HTERT RPE-1 (cell line): ENCODE measurements around the gene ZNF613.
"Not testable (repeated sequence)": the region's sequence is repeated elsewhere in the genome, so short reads cannot be mapped to it uniquely, and the experiment has no call there.

Experiments used
- in situ Hi-C: fragments of 300-500 bp; cut with MboI; formaldehyde crosslinking; loops from 4 replicates; pipeline ENCODE4 v1.14.3; 2020; ENCODE audit warnings: low sequenced_read_pairs

The ZNF613 gene

GRCh38 chr19:51938936-51939335, 11.7 kb downstream of the ZNF613 start:
- in situ Hi-C loops: no loop called here

DNA sequence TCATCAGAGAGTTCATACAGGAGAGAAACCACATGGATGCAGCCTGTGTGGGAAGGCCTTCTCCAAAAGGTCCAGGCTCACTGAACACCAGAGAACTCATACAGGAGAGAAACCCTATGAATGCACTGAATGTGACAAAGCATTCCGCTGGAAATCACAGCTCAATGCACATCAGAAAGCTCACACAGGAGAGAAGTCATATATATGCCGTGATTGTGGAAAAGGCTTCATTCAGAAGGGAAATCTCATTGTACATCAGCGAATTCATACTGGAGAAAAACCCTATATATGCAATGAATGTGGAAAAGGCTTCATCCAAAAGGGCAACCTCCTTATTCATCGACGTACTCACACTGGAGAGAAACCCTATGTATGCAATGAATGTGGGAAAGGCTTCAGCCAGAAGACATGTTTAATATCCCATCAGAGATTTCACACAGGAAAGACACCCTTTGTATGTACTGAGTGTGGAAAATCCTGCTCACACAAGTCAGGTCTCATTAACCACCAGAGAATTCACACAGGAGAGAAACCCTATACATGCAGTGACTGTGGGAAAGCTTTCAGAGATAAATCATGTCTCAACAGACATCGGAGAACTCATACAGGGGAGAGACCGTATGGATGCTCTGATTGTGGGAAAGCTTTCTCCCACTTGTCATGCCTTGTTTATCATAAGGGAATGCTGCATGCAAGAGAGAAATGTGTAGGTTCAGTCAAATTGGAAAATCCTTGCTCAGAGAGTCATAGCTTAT, 17.7 kb downstream of the ZNF613 start:
- in situ Hi-C loops: no loop called here

GRCh38 chr19:51946602-51947001, 19.3 kb downstream of the ZNF613 start:
- in situ Hi-C loops: no loop called here

- in situ Hi-C loops: no loop called here
Observed at GRCh38 chr19:51948975-51949374, 21.7 kb downstream of the ZNF613 start.

DNA sequence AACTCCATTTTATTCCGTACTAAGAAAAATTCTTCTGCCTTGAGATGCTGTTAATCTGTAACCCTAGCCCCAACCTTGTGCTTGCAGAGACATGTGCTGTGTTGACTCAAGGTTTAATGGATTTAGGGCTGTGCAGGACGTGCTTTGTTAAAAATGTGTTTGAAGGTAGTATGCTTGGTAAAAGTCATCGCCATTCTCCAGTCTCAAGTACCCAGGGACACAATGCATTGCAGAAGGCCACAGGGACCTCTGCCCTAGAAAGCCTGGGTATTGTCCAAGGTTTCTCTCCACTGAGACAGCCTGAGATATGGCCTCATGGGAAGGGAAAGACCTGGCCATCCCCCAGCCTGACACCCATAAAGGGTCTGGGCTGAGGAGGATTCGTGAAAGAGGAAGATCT, 30.6 kb downstream of the ZNF613 start:
- in situ Hi-C loops: not testable (repeated sequence)

GRCh38 chr19:51959791-51960190, 32.5 kb downstream of the ZNF613 start:
- in situ Hi-C loops: no loop called here

DNA sequence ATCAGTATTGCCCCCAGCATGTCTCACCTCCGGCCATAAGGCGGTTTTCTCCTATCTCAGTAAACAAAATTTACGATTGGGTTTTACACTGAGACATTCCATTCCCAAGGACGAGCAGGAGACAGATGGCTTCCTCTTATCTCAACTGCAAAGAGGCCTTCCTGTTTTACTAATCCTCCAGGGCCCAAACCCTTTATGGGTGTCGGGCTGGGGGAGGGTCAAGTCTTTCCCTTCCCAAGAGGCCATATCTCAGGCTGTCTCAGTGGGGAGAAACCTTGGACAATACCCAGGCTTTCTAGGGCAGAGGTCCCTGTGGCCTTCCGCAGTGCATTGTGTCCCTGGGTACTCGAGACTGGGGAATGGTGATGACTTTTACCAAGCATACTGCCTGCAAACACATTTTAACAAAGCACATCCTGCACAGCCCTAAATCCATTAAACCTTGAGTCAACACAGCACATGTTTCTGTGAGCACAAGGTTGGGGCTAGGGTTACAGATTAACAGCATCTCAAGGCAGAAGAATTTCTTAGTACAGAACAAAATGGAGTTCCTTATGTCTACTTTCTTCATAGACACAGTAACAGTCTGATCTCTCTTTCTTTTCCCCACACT, 33.5 kb downstream of the ZNF613 start:
- in situ Hi-C loops: not testable (repeated sequence)

DNA sequence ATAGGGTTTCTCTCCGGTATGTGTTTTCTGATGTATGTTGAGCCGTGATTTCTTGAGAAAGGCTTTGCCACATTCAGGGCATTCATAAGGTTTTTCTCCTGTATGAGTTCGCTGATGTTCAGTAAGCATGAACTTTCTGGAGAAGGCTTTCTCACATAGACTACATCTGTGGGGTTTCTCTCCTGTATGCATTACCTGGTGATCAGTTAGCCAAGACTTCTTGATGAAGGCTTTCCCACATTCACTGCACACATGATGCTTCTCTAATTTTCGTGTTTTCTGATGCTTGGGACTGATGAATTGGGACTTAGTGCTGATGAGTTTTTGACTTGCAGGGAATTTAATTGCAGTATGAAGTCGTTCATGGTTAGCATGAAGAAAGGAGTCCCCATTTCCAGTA, 38.3 kb downstream of the ZNF613 start:
- in situ Hi-C loops: no loop called here

DNA sequence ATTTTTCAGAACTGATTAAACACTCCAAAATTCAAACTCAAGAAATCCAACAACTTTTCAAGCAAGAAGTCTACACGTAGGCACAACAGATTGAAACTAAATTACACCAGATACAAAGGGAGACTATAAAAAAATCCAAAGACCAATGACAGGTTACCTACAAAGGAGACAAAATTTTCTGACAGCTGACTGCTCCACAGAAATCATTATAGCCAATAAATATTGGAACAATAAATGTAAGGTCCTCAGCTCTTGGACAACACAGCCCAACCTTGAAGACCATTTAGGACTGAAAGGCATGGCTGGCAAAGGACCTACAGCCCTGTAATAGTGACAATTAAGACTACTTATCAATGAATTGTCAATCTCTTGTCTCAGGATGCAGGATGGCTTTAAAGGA, 43.4 kb downstream of the ZNF613 start:
- in situ Hi-C loops: no loop called here

DNA sequence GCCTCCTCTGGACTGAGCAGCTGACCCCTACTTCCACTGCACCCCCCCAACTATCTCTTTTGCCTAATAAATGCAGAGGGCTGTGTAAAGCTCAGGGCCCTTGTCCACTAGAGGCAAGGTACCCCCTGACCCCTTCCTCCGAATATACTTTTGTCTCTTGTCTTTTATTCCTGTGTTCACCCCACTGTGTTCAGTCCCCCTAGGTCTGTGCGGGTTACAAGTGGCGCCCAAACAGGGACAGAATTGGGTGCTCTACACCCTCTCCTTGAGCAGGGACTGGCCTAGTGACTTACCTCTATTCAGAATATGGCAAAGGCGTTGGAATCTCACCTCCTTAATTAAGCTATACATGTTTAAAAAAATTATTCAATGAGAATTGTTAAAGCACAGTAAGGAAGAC, 44.4 kb downstream of the ZNF613 start:
- in situ Hi-C loops: no loop called here

DNA sequence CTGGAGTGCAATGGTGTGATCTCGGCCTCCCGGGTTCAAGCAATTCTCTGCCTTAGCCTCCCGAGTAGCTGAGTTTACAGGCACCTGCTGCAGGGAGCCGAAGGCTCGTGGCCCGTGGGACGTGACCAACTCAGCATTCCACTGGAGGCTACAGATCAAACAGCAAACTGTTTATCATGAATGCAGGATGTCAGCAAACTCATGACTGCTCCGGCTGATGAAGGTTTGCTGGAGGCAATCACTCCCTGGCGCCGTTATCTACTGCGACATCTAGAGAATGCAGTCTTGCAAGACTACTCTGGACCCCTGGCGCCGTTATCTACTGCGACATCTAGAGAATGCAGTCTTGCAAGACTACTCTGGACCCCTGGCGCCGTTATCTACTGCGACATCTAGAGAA, 48.5 kb downstream of the ZNF613 start:
- in situ Hi-C loops: not testable (repeated sequence)

DNA sequence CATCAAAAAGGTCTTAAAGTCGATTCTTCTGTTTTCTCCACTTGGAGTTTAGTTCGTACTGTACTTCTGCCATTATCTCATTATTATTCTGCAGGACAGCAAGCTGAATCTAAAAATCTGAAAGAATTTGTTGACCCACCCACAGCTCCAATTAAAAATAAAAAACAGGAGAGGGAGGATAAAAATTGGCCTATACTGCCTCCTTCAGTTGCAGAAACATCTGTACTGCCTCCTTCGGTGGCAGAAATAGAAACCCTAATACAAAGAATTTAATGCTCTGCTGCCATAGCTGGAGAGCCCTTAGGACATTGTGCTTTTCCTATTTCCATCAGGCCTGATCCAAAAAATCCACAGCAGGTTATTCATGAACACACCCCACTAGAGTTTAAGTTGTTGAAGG, 49.6 kb downstream of the ZNF613 start:
- in situ Hi-C loops: no loop called here

DNA sequence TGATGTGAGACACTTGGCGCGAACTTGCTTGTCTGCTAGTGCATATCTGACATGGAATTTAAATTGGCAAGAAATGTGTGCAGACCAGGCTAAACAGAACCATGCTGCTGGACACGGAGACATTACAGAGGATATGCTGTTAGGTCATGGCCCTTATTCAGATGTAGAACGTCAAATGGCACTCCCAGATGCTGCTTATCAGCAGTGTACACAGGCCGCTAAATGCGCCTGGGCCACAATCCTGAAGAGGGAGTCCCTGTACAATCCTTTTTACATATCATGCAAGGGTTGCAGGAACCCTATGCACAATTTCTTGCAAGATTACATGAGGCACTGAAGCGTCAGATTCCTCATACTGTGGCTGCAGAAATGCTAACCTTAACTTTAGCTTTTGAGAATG, 50.1 kb downstream of the ZNF613 start:
- in situ Hi-C loops: no loop called here

- in situ Hi-C loops: no loop called here
Observed at GRCh38 chr19:51978882-51979281, 51.6 kb downstream of the ZNF613 start.

- in situ Hi-C loops: no loop called here
Observed at GRCh38 chr19:51980116-51980736, 53.0 kb downstream of the ZNF613 start.

DNA sequence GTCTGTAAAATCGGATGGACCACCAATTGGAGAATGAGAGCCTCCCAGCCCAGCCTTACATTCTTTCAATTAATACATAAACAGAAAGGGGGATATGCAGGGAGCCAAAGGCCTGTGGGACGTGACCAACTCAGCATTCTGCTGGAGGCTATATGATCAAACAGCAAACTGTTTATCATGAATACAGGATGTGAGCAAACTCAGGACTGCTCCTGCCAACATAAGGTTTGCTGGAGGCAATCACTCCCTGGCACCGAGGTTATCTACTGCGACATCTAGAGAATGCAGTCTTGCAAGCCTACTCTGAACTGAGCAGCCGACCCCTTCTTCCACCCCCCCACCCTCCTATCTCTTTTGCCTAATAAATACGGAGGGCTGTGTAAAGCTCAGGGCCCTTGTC, 53.7 kb downstream of the ZNF613 start:
- in situ Hi-C loops: not testable (repeated sequence)

DNA sequence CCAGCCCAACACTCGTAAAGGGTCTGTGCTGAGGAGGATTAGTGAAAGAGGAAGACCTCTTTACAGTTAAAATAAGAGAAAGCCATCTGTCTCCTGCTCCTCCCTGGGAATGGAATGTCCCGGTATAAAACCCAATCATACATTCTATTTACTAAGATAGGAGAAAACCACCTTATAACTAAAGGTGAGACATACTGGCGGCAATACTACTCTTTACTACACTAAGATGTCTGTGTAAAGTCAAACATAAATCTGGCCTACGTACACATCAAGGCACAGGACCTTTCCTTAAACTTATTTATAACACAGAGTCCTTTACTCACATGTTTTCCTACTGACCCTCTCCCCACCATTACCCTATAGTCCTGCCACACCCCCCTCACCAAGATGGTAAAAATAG, 56.1 kb downstream of the ZNF613 start:
- in situ Hi-C loops: no loop called here

DNA sequence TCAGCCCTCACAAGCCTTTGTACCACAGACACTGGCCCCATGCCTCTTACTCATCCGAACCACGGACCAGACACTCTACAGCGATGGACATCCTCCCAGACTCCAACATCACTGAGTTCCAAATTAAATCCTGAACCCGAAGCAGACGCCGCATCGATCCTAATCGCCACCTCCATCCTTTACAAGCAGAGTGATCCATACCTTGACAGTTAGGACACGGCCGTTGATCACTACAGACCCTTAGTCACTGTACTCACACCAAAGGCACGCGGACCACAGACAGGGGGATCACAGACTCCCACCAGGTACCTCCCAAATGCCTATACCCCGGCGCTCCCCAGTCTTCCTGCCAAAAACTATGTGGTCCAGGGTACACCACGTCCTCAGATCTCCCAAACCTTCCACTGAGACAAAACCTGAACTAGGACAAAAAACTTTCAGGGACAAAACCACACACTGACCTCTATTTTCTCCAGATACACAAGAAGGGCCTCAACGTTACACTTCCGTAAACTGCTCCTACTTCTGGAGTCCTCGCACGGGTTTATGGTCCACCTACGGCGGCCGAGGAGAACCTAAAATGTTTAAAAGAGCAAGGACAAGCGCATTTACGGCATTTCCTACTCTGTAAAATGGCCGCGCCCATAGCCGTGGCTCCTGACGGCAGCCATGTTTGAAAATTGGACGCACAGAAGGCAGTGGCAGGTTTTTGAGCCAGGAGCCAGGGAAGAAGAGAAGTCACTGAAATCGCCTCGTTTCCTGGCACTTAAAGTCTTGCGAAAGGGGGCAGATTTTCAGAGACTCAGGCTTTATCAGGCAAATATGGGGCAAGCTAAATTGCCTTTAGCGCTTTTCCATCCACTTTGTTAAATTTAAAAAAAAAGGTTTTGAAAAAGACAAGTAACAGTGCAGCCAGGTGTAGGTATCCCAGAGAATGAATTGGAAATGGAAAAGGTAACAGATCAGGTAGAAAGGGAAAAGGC, 59.3 kb downstream of the ZNF613 start, which contains the start of gene ZNF350:
ZNF350 (minus strand) TSS at position 532 of the 983 bp plus-strand sequence. CDS start 12,480 bp downstream, outside the sequence.
- in situ Hi-C loops: no loop called here

GRCh38 chr19:51993422-51993821, 66.2 kb downstream of the ZNF613 start:
- in situ Hi-C loops: no loop called here

DNA sequence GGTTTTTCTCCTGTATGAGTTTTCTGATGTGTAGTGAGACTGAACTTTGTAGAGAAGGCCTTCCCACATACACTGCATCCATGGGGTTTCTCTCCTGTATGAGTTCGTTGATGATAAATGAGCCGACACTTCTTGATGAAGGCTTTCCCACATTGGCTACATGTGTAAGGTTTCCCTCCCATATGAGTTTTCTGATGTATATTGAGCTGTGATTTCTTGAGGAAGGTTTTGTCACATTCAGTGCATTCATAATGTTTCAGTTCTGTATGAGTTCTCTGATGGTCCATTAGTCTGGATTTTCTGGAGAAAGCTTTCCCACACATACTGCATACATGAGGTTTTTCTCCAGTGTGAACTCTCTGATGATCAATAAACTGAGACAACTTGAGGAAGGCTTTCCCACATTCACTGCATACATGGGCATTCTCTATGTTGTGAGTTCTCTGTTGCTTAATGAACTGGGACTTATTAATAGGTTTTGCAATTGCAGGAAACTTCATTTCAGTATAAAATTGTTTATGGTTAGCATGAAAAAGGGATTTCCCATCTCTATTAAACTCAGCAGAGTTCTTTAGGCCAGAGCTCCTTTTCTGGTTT, 66.9 kb downstream of the ZNF613 start:
- in situ Hi-C loops: no loop called here
